Measurements from ENCODE around the gene WASHC3. TPM values are rescaled to one million over a fixed set of nuclear protein-coding genes. Genes with fewer than 3 reads are reported as not detected.
A peak's percentile ranks its signal among the peaks of the same experiment; 100 is the strongest.

WASHC3 gene
- polyA plus RNA-seq: 10 to 100 TPM; 25.7 to 40.2 (median 31.0) TPM
- long read RNA-seq, donor 1, transcript WASHC3-210 (6 exons, 569 nt): minor isoform, 6 of 41 reads
- long read RNA-seq, donor 1, transcript WASHC3-201 (7 exons, 916 nt): major isoform, 16 of 41 reads
- long read RNA-seq, donor 1, partial matches to known transcripts: 11 of 41 reads
- long read RNA-seq, donor 1, other reads (novel, unspliced or antisense): 0 of 41 reads
- long read RNA-seq, donor 2, transcript WASHC3-201 (7 exons, 916 nt): major isoform, 5 of 7 reads
- long read RNA-seq, donor 2, partial matches to known transcripts: 0 of 7 reads
- long read RNA-seq, donor 2, other reads (novel, unspliced or antisense): 0 of 7 reads
- long read RNA-seq, donor 3, partial matches to known transcripts: 7 of 11 reads
- long read RNA-seq, donor 3, other reads (novel, unspliced or antisense): 0 of 11 reads
- long read RNA-seq, donor 4, partial matches to known transcripts: 0 of 1 reads
- long read RNA-seq, donor 4, other reads (novel, unspliced or antisense): 0 of 1 reads
- long read RNA-seq, donor 5, partial matches to known transcripts: 0 of 3 reads
- long read RNA-seq, donor 5, other reads (novel, unspliced or antisense): 0 of 3 reads
- long read RNA-seq, donor 6, transcript WASHC3-201 (7 exons, 916 nt): major isoform, 6 of 16 reads
- long read RNA-seq, donor 6, partial matches to known transcripts: 7 of 16 reads
- long read RNA-seq, donor 6, other reads (novel, unspliced or antisense): 0 of 16 reads
- long read RNA-seq, donor 7: 0 reads
- long read RNA-seq, donor 8, transcript WASHC3-201 (7 exons, 916 nt): major isoform, 5 of 5 reads
- long read RNA-seq, donor 8, partial matches to known transcripts: 0 of 5 reads
- long read RNA-seq, donor 8, other reads (novel, unspliced or antisense): 0 of 5 reads
- long read RNA-seq, donor 9, partial matches to known transcripts: 0 of 6 reads
- long read RNA-seq, donor 9, other reads (novel, unspliced or antisense): 0 of 6 reads
- long read RNA-seq, donor 10, transcript WASHC3-201 (7 exons, 916 nt): major isoform, 10 of 18 reads
- long read RNA-seq, donor 10, partial matches to known transcripts: 0 of 18 reads
- long read RNA-seq, donor 10, other reads (novel, unspliced or antisense): 0 of 18 reads

- 1 to 2% (median 1%) methylated on average over 44 of the region's 44 CpGs for WGBS, 3 donors
- no peak for FAIRE-seq
- H3K4me3 ChIP-seq (ENCODE audit: low read depth in 1 of 3, low read length in 3 of 3): peak within 1 kb of the TSS; percentile 76 to 84 (median 79)
Observed at GRCh38 chr12:102061560-102062418, at the start of gene WASHC3. TSS of gene WASHC3 (minus strand) at chr12:102061991. CDS start at chr12:102061962, 29 bp downstream.

DNA sequence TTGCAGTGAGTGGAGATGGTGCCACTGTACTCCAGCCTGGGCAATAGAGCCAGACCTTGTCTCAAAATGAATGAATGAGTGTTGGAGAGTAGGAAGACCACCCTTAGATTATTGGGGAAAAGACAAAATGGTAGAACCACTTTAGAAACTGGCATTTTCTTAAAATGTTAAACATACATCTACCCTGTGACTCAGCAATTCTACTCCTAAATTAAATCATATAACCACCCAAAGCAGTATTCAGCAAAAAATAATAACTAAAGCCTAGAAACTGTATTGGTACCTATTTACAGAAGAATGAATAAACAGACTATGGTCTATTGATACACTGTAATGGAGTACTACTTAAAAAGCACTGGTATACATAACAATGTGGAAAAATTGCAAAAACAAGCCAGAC, 49.0 kb upstream of the WASHC3 start:
- peaks cover 0 to 10% of the 10 kb centered on the region in 2 donors for H3K9me3 ChIP-seq (ENCODE audit: control insufficient read depth in 2 of 2, insufficient read depth in 1 of 2, low read depth in 1 of 2, low read length in 1 of 2)
- DNase-seq (no peak), FAIRE-seq (no peak)
- H3K36me3 ChIP-seq (ENCODE audit: control insufficient read depth in 3 of 3, insufficient read depth in 2 of 3, low read depth in 1 of 3, low read length in 3 of 3): peaks cover 9 to 17% (median 14%) of the 10 kb centered on the region in 3 donors
- no peaks in the 10 kb centered on the region for H3K27me3 ChIP-seq (ENCODE audit: control insufficient read depth in 3 of 3, insufficient read depth in 3 of 3, low read length in 3 of 3)
- no peak overlapping the region for H3K4me3 ChIP-seq (ENCODE audit: low read depth in 1 of 3, low read length in 3 of 3)
- no peak overlapping the region for H3K27ac ChIP-seq (ENCODE audit: low read depth in 1 of 3, low read length in 2 of 3)
- H3K4me1 ChIP-seq (ENCODE audit: control insufficient read depth in 3 of 3, insufficient read depth in 2 of 3, low read depth in 1 of 3, low read length in 2 of 3): no peaks in the 10 kb centered on the region

More at GRCh38 chr12:102061560-102062418, at the start of gene WASHC3:
- Histone ChIP-seq H3K36me3 (ENCODE audit: control insufficient read depth in 3 of 3, insufficient read depth in 2 of 3, low read depth in 1 of 3, low read length in 3 of 3) (no peaks in the 10 kb centered on the region), H3K27ac (ENCODE audit: low read depth in 1 of 3, low read length in 2 of 3) (peak within 1 kb of the TSS; percentile 38 to 88 (median 75)), H3K4me1 (ENCODE audit: control insufficient read depth in 3 of 3, insufficient read depth in 2 of 3, low read depth in 1 of 3, low read length in 2 of 3) (peaks cover 0 to 2% (median 0%) of the 10 kb centered on the region in 3 donors), H3K27me3 (ENCODE audit: control insufficient read depth in 3 of 3, insufficient read depth in 3 of 3, low read length in 3 of 3) (no peaks in the 10 kb centered on the region), H3K9me3 (ENCODE audit: control insufficient read depth in 2 of 2, insufficient read depth in 1 of 2, low read depth in 1 of 2, low read length in 1 of 2) (no peaks in the 10 kb centered on the region)
- peak; percentile 95 to 96 for DNase-seq

GRCh38 chr12:102107970-102108369, 46.2 kb upstream of the WASHC3 start:
- Histone ChIP-seq H3K36me3 (ENCODE audit: control insufficient read depth in 3 of 3, insufficient read depth in 2 of 3, low read depth in 1 of 3, low read length in 3 of 3) (peaks cover 9 to 22% (median 17%) of the 10 kb centered on the region in 3 donors), H3K27ac (ENCODE audit: low read depth in 1 of 3, low read length in 2 of 3) (no peak overlapping the region), H3K4me1 (ENCODE audit: control insufficient read depth in 3 of 3, insufficient read depth in 2 of 3, low read depth in 1 of 3, low read length in 2 of 3) (no peaks in the 10 kb centered on the region), H3K4me3 (ENCODE audit: low read depth in 1 of 3, low read length in 3 of 3) (no peak overlapping the region), H3K9me3 (ENCODE audit: control insufficient read depth in 2 of 2, insufficient read depth in 1 of 2, low read depth in 1 of 2, low read length in 1 of 2) (peaks cover 0 to 14% of the 10 kb centered on the region in 2 donors), H3K27me3 (ENCODE audit: control insufficient read depth in 3 of 3, insufficient read depth in 3 of 3, low read length in 3 of 3) (no peaks in the 10 kb centered on the region)
- FAIRE-seq: no peak
- no peak for DNase-seq
- 72 to 100% (median 100%) methylated on average over 1 of the region's 1 CpG for WGBS, 3 donors

DNA sequence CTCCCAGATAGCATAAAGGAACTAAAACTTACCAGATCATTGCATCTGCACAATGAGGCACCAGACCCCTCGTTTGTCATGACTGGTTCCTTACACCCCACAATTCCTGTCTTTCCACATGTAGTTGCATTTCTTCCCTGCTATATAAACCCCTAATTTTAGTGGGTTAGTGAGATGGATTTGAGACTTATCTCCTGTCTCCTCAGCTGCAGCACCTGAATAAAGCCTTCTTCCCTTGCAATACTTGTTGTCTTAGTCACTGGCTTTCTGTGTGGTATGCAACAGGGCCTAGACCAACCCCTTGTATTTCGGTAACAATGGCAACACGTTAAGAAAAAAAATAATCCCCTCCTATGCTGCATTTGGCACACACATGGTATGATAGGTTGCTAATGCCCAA, 45.1 kb upstream of the WASHC3 start:
- DNase-seq: no peak

DNA sequence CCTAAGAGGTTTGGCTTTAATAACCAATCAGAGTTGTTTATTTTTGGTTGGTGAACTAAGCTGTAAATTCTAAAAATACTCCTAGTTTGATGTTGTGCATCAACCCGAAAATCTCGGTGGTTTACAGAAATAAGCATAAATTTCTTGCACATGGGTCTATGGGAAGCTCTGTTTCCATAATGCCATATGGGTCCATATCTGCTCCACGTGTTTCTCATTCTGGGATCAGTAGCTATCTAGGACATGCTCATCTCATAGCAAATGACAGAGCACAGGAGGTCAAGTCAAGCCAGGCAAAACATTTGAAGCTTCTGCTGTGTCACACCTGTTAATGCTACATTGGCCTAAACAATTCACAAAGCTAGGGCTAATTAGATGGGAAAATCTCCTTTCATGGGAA, 35.1 kb upstream of the WASHC3 start:
- no peaks in the 10 kb centered on the region for H3K4me1 ChIP-seq (ENCODE audit: control insufficient read depth in 3 of 3, insufficient read depth in 2 of 3, low read depth in 1 of 3, low read length in 2 of 3)
- H3K27ac ChIP-seq (ENCODE audit: low read depth in 1 of 3, low read length in 2 of 3): peak overlapping the region in 1 of 3 donors; percentile 22
- 72 to 92% (median 88%) methylated on average over 3 of the region's 3 CpGs for WGBS, 3 donors
- no peak overlapping the region for H3K4me3 ChIP-seq (ENCODE audit: low read depth in 1 of 3, low read length in 3 of 3)
- no peak for DNase-seq
- H3K27me3 ChIP-seq (ENCODE audit: control insufficient read depth in 3 of 3, insufficient read depth in 3 of 3, low read length in 3 of 3): no peaks in the 10 kb centered on the region
- no peak for FAIRE-seq
- H3K9me3 ChIP-seq (ENCODE audit: control insufficient read depth in 2 of 2, insufficient read depth in 1 of 2, low read depth in 1 of 2, low read length in 1 of 2): no peaks in the 10 kb centered on the region
- H3K36me3 ChIP-seq (ENCODE audit: control insufficient read depth in 3 of 3, insufficient read depth in 2 of 3, low read depth in 1 of 3, low read length in 3 of 3): peaks cover 0 to 7% (median 4%) of the 10 kb centered on the region in 3 donors

More for the DNA sequence above, 45.1 kb upstream of the WASHC3 start:
- Histone ChIP-seq H3K27ac (ENCODE audit: low read depth in 1 of 3, low read length in 2 of 3) (no peak overlapping the region), H3K36me3 (ENCODE audit: control insufficient read depth in 3 of 3, insufficient read depth in 2 of 3, low read depth in 1 of 3, low read length in 3 of 3) (peaks cover 9 to 22% (median 17%) of the 10 kb centered on the region in 3 donors), H3K27me3 (ENCODE audit: control insufficient read depth in 3 of 3, insufficient read depth in 3 of 3, low read length in 3 of 3) (no peaks in the 10 kb centered on the region), H3K4me3 (ENCODE audit: low read depth in 1 of 3, low read length in 3 of 3) (no peak overlapping the region), H3K9me3 (ENCODE audit: control insufficient read depth in 2 of 2, insufficient read depth in 1 of 2, low read depth in 1 of 2, low read length in 1 of 2) (peaks cover 0 to 14% of the 10 kb centered on the region in 2 donors), H3K4me1 (ENCODE audit: control insufficient read depth in 3 of 3, insufficient read depth in 2 of 3, low read depth in 1 of 3, low read length in 2 of 3) (no peaks in the 10 kb centered on the region)
- no peak for FAIRE-seq
- 95 to 99% (median 95%) methylated on average over 3 of the region's 3 CpGs for WGBS, 3 donors

DNA sequence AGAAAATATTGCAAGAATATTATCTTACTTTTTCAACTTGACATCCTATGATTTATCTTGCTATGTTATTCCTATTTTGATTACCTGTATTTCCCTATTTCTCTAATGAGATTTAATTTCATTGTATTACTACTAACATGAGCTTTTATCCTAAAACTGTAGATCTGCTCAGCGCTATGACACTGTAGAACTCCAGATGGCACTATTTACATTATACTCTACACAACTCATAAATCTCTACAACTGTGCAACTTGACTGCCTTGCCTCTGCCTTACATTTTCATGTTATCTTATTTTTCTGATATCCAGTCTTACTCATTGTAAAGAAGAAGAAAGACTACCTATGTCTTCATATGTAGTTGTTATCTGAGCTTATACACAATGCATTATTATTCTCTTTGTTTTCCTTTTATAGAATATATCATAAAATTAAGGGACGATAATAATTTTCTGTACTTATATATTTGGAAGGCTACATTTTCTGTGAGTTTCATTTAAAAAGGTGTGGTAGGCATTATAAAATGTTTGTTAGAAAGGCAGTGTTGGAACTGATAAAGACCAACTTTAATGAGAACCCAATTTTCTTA, 34.0 kb upstream of the WASHC3 start:
- Histone ChIP-seq H3K9me3 (ENCODE audit: control insufficient read depth in 2 of 2, insufficient read depth in 1 of 2, low read depth in 1 of 2, low read length in 1 of 2) (no peaks in the 10 kb centered on the region), H3K36me3 (ENCODE audit: control insufficient read depth in 3 of 3, insufficient read depth in 2 of 3, low read depth in 1 of 3, low read length in 3 of 3) (peaks cover 0 to 7% (median 4%) of the 10 kb centered on the region in 3 donors), H3K4me3 (ENCODE audit: low read depth in 1 of 3, low read length in 3 of 3) (no peak overlapping the region), H3K4me1 (ENCODE audit: control insufficient read depth in 3 of 3, insufficient read depth in 2 of 3, low read depth in 1 of 3, low read length in 2 of 3) (no peaks in the 10 kb centered on the region), H3K27ac (ENCODE audit: low read depth in 1 of 3, low read length in 2 of 3) (no peak overlapping the region), H3K27me3 (ENCODE audit: control insufficient read depth in 3 of 3, insufficient read depth in 3 of 3, low read length in 3 of 3) (no peaks in the 10 kb centered on the region)
- FAIRE-seq (no peak), DNase-seq (peak; percentile 14 to 19)
- 77 to 88% (median 84%) methylated on average over 2 of the region's 2 CpGs for WGBS, 3 donors

DNA sequence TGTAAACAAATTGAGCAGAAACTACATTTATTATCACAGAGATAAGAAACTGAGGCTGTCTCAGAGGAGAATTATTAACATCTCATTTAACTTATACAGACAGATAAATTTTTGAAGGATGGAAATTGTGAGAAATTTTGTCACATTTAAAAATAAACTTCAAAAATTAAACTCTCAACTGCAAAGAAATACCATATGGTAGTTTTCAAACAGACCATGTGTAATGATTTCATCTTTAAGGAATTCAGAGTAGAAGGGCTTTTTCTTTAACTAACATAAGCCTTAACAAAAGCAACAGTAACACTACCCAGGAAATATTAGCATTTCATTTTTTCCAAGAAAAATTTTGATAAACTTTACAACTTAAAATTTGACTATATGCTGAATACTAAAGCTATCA, 31.5 kb upstream of the WASHC3 start:
- DNase-seq: no peak
- Histone ChIP-seq H3K36me3 (ENCODE audit: control insufficient read depth in 3 of 3, insufficient read depth in 2 of 3, low read depth in 1 of 3, low read length in 3 of 3) (peaks cover 0 to 5% (median 2%) of the 10 kb centered on the region in 3 donors), H3K27ac (ENCODE audit: low read depth in 1 of 3, low read length in 2 of 3) (no peak overlapping the region), H3K4me1 (ENCODE audit: control insufficient read depth in 3 of 3, insufficient read depth in 2 of 3, low read depth in 1 of 3, low read length in 2 of 3) (no peaks in the 10 kb centered on the region), H3K27me3 (ENCODE audit: control insufficient read depth in 3 of 3, insufficient read depth in 3 of 3, low read length in 3 of 3) (no peaks in the 10 kb centered on the region), H3K4me3 (ENCODE audit: low read depth in 1 of 3, low read length in 3 of 3) (no peak overlapping the region), H3K9me3 (ENCODE audit: control insufficient read depth in 2 of 2, insufficient read depth in 1 of 2, low read depth in 1 of 2, low read length in 1 of 2) (peaks cover 0 to 7% of the 10 kb centered on the region in 2 donors)
- FAIRE-seq: peak; percentile 53

Measured in small intestine (tissue), 16 donors.